ENCODE data around the gene GPR137B.
"Not testable (repeated sequence)": the region's sequence is repeated elsewhere in the genome, so short reads cannot be mapped to it uniquely, and the experiment has no call there.

Gene GPR137B

DNA sequence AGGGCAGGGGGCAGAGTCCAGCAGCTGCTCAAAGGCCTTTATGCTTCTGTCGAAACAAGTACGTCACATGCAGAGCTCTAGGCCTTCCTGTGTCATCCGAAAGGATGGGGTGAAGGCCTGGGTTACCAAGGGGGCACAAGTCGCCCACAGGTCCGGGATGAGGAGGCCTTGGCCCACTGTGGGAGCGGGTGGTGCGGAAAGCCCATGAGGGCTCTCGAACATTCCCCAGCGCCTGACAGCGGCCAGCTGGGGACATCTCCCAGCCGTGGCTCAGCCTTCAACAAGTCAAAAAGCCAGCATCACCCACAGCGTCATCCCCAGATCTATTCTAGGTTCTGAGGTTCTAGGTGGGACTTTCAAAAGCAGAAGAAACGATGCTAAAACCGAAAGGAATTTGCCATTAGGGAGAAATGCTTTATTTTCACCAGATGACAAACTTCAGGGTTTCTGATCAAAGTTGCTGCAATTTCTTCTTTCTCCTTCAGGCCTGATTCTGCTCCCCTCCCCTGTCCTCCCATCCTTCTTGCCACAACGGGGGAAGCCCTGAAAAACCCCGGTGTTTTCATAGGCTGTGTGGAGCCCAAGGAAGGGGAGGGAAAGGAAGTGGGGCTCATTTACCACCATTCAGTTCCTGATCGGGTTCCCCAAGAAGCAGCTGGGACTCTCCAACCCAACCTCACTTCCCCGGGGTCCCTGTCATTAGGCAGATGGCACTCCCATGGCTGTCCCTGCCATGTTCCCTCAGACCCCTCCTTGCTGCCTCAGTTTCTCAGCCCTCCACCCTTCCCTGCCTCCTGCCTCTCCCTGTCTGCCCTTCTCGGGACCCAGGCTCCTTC is 17.6 kb downstream of the GPR137B start:
- no peak for DNase-seq (ENCODE audit: extremely low read depth in 1 of 2, low read depth in 1 of 2)

DNA sequence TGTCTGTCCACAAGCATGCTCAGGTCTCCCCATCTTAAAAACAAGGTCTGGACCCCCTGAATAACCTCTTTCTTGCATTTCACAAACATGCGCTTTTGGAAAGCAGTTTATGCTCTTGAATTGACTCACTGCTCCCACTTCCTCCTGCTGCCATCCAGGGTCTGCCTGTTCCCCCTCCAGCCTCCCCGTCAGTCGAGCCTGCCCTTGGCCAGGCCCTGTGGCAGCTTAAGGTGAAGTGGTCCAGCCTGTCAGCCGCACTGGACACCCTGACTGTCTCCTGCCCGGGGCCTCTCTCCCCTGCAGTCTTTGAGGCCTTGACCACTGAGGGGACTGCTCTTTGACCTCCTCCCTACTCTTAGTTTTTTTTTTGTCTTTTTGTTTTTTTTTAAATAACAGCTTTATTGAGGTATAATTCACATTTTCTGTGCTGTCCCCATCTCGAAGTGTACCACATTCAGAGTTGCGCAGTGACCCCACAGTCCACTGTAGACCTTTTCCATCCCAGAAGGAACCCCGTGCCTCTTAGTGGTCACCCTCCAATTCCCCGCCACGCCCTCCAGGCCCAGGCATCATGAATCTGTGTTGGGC is 18.3 kb downstream of the GPR137B start:
- no peak for DNase-seq (ENCODE audit: extremely low read depth in 1 of 2, low read depth in 1 of 2)

DNA sequence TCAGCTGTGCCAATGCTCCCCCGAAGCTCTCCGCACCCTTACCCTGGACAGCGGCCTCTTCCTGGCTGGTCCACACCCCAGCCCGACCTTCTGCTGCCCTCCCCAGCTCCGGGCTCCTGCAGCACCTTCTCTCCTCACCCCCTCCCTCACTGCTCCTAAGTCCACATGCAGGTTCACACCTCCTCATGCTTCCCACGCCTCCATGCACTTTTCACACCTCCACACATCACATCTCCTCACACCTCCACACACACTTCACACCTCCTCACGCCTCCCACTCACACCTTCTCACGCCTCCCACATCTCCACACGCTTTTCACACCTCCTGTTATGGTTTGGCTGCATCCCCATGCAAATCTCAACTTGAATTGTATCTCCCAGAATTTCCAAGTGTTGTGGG is 18.9 kb downstream of the GPR137B start:
- no peak for DNase-seq (ENCODE audit: extremely low read depth in 1 of 2, low read depth in 1 of 2)

DNA sequence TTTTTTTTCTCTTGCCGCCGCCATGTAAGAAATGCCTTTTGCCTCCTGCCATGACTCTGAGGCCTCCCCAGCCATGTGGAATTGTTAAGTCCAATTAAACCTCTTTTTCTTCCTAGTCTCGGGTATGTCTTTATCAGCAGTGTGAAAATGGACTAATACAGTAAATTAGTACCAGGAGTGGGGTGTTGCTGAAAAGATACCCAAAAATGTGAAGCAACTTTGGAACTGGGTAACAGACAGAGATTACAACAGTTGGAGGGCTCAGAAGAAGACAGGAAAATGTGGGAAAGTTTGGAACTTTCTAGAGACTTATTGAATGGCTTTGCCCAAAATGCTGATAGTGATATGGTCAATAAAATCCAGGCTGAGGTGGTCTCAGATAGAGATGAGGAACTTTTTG is 19.4 kb downstream of the GPR137B start:
- not testable (repeated sequence) for DNase-seq (ENCODE audit: extremely low read depth in 1 of 2, low read depth in 1 of 2)

DNA sequence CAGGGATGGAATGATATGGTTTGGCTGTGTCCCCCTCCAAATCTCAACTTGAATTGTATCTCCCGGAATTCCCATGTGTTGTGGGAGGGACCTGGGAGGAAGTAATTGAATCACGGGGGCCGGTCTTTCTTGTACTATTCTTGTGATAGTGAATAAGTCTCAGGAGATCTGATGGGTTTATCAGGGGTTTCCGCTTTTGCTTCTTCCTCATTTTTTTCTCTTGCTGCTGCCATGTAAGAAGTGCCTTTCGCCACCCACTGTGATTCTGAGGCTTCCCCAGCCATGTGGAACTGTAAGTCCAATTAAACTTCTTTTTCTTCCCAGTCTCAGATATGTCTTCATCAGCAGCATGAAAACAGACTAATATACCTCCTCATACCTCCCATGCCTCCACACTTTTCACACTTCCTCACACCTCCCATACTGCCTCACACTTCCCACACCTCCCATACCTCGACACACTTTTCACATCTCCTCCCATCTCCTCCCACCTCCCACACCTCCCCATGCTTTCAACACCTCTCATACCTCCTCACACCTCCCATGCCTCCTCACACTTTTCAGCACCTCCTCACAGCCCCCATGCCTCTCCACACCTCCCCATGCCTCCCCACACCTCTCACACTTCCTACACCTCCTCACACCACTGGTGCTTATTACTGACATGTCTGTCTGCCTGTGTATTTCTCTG is 21.3 kb downstream of the GPR137B start:
- DNase-seq (ENCODE audit: extremely low read depth in 1 of 2, low read depth in 1 of 2): no peak

DNA sequence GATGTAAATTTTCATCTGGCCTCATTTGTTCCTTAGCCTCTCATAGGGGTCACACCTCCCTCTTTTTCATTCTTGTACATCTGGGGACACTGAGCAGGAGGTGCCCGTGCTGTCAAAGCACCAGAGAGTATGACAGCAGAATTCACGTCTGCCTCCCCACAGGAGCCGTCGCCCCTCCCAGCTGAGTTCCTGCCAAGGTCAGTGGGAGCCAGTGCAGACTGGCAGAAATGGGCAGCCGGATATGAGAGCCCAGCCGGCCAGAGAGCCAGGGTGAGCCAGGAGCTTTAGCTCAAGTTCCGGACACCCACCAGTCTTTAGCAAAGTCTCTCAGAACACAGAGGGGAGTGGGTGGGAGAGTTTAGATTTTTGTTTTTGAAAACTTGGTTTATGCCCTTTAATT is 21.9 kb downstream of the GPR137B start:
- DNase-seq (ENCODE audit: extremely low read depth in 1 of 2, low read depth in 1 of 2): no peak

DNA sequence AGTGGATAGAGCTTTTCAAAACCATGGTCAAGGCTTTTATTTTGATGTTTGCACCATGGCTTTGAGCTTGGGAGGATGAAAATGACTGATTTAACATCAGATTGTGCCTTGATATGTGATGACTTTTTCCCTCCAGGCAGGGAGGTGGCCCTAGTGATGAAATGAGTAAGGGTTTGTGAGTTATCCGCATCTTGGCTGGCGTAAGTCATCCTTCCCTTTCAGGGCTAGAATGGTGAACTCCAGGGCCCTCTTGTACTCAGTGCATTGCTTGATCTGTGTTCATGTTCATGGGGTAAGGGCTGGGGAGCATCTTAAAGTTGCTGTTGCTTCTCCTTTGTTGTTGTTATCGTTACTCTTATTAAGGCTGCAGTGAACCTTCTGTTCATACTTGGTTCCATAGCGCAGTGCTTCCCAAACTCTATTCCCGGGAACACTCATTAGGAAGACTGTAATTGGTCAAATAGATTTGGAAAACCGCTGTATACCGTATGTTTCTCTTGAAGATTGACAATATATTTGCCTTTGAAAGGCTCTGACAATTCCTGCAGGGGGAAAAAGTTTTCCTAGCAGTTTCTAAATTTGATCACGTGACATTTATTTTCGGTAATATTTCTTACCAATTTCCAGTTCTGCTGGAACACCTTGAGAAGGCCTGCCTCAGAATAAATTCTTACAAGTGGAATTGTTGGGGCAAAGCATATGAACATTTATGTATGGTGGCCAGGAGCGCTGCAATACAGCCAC is 23.1 kb downstream of the GPR137B start:
- DNase-seq (ENCODE audit: extremely low read depth in 1 of 2, low read depth in 1 of 2): no peak

DNA sequence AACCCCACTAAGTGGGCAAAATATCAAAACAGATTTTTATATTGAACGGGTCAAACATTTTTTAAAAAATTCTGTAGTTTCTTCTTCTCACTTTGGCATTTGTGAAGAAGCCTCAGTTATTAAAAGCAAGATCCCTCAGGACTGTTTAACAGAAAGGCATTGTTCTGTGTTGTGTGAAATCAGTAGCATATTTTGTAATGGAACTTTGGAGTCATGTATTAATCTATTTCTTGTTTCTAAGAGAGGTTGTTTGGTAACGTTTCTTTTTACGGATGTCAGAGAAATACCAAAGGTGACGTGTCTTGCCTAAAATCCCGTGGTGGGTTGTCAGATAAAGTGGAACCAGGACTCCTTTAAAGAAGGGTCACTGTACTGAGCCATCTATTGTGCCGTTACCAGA is 23.7 kb downstream of the GPR137B start:
- no peak for DNase-seq (ENCODE audit: extremely low read depth in 1 of 2, low read depth in 1 of 2)

DNA sequence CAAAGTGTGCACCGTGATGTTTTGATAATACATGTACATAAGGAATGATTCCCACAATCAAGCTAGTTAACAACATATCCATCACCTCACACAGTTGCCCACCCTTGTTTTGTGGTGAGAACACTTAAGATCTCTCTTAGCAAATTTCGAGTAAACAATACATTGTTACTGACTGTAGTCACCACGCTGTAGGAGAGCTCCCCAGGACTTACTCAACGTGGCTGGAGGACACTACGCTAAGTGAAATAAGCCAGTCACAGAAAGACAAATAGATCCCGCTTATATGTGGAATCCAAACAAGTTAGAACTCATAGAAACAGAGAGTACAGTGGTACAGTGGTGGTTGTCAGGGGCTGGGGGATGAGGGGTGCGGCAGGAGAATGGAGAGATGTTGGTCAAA is 24.8 kb downstream of the GPR137B start:
- no peak for DNase-seq (ENCODE audit: extremely low read depth in 1 of 2, low read depth in 1 of 2)

DNA sequence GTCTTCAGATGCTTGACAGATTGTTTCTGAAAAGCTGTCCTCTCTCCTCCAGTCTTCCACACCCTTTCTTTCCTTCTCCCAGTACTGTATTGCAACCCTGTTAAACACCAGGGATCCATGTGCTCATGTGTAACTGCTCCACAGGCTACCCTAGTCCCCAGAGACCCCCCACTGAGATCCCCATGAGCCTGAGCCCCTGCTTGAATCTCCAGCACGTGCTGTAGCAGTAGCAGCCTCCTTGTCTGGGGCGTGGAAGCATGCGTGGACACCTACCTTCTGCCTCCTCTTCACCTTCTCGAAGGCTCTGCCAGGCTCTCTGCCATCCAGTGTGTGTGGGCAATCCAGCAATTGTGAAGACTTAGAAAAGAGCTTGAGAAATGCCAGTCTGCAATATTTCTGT is 25.2 kb downstream of the GPR137B start:
- DNase-seq (ENCODE audit: extremely low read depth in 1 of 2, low read depth in 1 of 2): no peak

DNA sequence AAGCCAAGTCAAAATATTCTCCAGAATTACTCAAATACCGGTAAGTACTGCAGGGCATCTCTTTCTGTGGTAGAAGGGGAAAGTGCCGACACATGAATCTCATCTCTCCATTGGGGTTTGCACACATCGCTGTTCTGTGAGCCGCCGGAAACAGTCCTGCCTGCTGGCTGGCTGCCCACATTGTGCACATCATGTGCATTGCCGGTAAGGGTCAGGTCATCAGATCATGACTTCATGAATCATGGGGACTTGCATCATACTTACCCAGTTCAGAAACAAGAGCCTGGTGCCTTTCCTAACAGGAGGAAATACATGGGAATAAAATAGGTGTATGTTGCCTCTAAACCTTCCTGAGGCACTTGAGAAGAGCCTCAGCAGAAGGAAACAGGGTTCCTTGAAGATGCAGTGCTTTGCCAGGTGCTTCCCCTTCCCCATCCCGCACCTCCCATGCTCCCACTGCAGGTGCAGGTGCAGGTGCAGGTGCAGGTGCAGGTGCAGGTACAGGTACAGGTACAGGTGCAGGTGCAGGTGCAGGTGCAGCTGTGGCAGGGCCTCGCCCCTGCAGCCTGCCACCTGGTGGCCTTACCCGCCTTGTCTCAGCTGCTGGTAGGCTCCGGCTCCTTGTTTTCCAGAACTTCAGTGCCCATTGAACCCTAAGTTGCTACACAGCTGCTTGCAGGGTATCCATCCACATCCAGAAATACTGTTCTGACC is 26.5 kb downstream of the GPR137B start:
- DNase-seq (ENCODE audit: extremely low read depth in 1 of 2, low read depth in 1 of 2): no peak

DNA sequence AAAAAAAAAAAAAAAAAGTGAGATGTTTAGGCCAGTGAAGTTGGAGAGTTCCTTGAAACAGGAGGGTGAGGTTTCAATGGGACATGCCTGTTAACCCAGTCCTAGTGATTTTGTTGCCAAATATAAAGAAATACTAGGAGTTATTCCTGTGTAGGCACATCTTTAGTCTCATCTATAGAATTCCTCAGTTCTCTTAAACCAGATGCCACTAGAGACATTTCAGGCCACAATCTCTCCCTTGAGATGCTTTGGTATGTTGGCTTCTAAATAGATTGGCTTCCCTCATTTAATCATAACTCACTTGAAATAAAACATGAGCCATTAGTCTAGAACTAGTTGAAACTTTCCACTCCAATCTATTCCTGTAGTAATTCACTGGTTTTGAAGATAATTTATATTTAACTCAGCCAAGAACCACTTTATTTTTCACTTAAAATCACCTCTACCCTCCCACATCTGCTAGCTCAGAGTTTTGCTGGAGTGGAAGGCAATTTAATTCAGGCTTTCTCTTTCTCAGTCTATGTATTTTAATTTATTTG is 29.8 kb downstream of the GPR137B start:
- no peak for DNase-seq (ENCODE audit: extremely low read depth in 1 of 2, low read depth in 1 of 2)

DNA sequence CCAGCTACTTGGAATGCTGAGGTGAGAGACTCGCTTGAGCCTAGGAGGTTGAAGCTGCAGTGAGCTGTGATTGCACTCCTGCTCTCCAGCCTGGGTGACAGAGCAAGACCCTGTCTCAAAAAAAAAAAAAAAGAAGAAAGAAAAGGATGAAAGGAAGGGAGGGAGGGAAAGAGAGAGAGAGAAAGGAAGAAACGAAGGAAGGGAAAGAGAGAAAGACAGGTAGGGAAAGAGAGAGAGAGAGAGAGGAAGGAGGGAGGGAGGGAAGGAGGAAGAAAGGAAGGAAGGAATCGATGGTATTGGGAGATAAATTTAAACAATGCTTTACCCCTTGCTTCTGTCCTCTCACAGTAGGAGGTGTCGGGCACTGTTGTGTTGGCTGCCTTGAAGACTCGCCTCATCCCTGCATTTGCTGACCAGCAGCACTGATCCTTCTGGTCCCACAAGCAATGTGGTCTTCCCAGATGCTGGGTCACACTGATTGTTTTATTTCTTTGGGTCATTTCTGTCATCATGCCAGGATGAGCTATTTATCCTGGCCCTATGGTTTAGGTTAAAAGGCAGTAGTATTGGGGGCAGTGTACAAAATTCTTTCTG is 30.9 kb downstream of the GPR137B start:
- DNase-seq (ENCODE audit: extremely low read depth in 1 of 2, low read depth in 1 of 2): no peak

DNA sequence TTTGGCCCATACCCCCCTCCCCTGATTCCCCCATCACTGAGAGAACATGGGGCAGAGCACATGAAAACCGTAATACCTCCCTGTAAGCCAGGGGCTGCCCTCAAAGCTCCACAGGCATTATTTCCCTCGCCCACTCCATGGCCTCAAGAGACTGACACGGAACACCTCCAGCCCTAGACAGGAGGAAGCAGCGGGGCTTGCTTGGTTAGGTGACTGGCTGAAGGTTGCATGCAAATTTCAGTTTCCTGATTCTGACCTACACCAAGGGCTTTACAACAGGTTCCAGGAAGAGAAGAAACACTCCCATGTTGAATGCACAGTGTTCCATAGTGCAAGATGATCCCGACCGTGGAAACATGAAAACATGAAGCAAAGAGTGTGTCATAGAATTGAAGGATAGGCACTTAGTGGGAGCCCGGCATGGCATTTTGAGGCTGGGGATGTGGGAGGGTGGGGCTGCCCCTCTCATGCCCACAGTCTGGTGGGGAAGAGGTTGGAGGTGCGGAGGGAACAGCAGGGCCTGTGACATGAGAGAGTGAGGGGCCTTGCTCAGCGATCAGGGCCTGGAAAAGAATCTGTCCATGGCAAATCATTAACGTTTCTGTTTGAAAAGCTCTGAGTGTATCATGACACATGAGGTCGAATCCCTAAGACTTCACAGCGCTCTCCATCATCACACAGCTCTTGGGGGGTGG is 33.5 kb downstream of the GPR137B start:
- no peak for DNase-seq (ENCODE audit: extremely low read depth in 1 of 2, low read depth in 1 of 2)

DNA sequence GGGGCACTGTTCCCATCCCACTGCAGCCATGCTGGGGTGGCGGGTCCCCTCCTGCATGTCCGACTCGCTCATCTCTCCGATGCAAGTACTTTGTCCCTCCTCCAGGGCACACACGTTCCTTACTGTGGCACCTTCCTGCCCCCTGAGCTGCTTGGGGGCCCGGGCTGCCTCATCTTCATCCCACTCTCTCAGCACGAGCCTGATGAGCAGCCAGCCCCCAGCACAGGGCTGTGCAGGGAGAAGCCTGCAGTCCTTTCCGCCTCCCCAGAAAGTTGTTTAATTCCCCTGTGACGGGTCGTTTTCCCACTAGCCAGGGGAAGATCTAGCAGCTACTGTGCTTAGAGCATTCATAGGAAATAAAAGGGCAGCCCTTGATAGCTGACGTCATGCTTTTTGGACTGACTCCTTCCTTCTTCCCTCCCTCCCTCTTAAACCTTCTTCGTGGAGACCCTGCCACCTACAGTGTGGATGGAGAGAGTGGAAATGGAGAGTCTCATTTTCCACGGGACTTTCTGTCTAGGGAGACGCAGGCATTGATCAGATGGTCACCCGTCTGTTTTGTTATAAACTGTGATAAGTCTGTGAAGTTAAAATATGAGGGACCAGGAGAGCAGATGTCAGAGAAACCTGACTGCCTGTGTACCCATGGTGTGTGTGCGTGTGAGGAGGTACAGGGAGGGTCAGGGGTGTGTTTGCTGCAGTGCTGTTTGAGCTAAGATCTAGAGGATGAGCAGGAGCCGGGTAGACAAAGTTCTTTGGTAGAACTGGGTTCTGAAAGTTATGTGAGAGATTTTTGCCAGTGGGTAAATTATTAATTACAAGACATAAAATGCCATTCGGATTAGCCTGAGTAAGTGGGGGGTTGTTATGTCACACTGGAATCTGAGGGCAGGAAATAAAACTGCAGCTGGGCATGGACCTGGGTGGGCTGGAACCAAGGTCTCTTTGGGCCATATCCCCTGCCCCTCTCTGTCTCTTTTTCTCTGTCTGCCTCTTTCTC is 34.3 kb downstream of the GPR137B start:
- no peak for DNase-seq (ENCODE audit: extremely low read depth in 1 of 2, low read depth in 1 of 2)

DNA sequence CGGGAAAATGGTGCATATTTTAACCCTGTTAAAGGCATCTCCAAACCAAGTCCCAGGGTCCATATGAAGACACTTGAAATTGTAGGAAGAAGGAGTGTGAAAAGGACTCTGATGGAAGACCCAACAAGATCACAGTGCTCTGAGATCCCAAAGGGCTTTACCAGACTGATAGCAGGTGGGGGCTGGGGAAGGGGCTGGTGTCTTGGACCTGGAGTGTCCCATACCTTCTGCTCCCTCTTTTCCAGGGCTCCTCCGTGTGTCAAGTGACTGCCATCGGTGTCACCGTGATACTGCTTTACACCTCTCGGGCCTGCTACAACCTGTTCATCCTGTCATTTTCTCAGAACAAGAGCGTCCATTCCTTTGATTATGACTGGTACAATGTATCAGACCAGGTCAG is 37.3 kb downstream of the GPR137B start:
- no peak for DNase-seq (ENCODE audit: extremely low read depth in 1 of 2, low read depth in 1 of 2)

DNA sequence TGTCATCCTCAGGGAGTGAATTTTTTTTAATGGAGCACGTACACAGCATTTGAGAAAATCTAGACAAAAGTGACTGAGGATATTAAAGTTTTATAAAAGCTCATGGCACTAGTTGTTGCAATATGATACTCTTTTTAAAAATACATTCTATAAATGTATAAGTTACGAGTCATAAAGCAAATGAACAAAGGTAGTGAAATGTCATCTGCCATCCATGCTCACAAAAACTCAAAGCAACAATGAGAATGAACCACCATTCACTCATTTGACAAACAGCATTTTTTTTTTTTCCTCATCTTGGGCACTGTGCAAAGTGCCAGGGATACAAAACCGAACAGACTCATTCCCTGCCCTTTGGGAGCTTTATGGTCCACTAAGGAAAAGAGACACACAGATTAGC is 38.7 kb downstream of the GPR137B start:
- DNase-seq (ENCODE audit: extremely low read depth in 1 of 2, low read depth in 1 of 2): no peak

DNA sequence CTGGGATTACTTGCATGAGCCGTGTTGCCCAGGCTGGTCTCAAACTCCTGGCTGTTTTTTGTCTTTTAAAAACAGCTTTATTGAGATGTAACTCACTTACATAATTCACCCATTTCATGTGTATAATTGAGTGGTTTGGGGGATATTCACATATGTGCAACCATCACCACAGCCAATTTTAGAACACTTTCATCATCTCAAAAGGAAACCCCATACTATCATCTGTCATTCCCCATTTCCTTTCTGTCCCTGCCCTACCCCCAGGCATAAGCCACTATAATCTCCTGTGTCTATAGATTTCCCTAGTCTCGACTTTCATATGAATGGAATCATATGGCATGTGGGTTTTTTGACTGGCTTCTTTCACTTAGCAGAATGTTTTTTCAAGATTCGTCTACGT is 43.3 kb downstream of the GPR137B start:
- DNase-seq (ENCODE audit: extremely low read depth in 1 of 2, low read depth in 1 of 2): no peak
